K562 (cell line): ENCODE results near the gene CDCP1. TPM values are rescaled to one million over a fixed set of nuclear protein-coding genes. Genes with fewer than 3 reads are reported as not detected.

ENCODE experiments used
- ELK1 ChIP-seq: sonication (generic); formaldehyde crosslinking; IDR thresholded peaks from 2 replicates; pipeline ENCODE4 v1.8.1; 2022; ENCODE audit warnings: missing genetic modification reagents
- JUND ChIP-seq, 2 experiments: IDR thresholded peaks; 2 replicates in 1 of 2; 3 replicates in 1 of 2; pipeline ENCODE4 v1.6.1; 2011; ENCODE audit warnings: borderline replicate concordance in 2 of 2, low read depth in 2 of 2, low read length in 2 of 2, improper control_type of control experiment in 1 of 2, missing biosample characterization in 1 of 2, missing genetic modification characterization in 1 of 2, missing genetic modification reagents in 1 of 2
- MXI1 ChIP-seq: IDR thresholded peaks from 2 replicates; pipeline ENCODE4 v1.6.1; 2011; ENCODE audit warnings: low read depth, mild to moderate bottlenecking, improper control_type of control experiment, low read length
- SMARCA4 ChIP-seq: fragments of 450-650 bp; IDR thresholded peaks from 2 replicates; pipeline ENCODE4 v1.6.1; 2016
- ZNF398 ChIP-seq: fragments of 250-450 bp; sonication (Bioruptor Pico); IDR thresholded peaks from 2 replicates; pipeline ENCODE4 v1.8.0; 2021; ENCODE audit warnings: moderate library complexity, mild to moderate bottlenecking, inconsistent platforms
- polyA plus RNA-seq, 8 experiments: library from polyadenylated mRNA; depleted of rRNA in 4 of 8; stranded (reverse) in 5 of 8; unstranded in 3 of 8; fragments of >200 nt; fragmentation: Nextera tagmentation in 2 of 8; fragmentation: Illumina TruSeq in 1 of 8; extraction: Ambion mirVana in 2 of 8; extraction: Trizol in 1 of 8; gene quantifications; 2 replicates each; pipeline versions ENCODE4 v1.2.1 to v1.2.3, GENCODE V29; 2011 to 2014; ENCODE audit warnings: inconsistent platforms in 1 of 8, missing spikeins in 1 of 8
- total RNA-seq, 7 experiments: library from RNA; depleted of rRNA in 6 of 7; stranded (reverse); fragments of >200 nt in 6 of 7; fragmentation: Illumina TruSeq in 2 of 7; extraction: Trizol in 2 of 7; gene quantifications; 2 replicates each; pipeline versions ENCODE4 v1.2.1 to v1.2.3, GENCODE V29; 2011 to 2021; ENCODE audit warnings: low replicate concordance in 1 of 7
- TF ChIP-seq, protein P1 (sequence below): fragments of 200-800 bp; sonication (Bioruptor generic); IDR thresholded peaks from 2 replicates; pipeline ENCODE4 v1.6.1; 2017; ENCODE audit warnings: missing genetic modification characterization, missing compliant biosample characterization
- TF ChIP-seq, protein P2 (sequence below): fragments of 250-450 bp; sonication (Bioruptor Pico); IDR thresholded peaks from 2 replicates; pipeline ENCODE4 v1.5.0; 2020; ENCODE audit warnings: mild to moderate bottlenecking, borderline replicate concordance

The CDCP1 gene
- total and polyA plus RNA-seq, 9 of the 15 experiments (the other 6 are each of a cell fraction or from before 2014, with no cell fraction given) = 3.9 to 16.4 (median 5.2) TPM

- TF ChIP-seq ELK1 (no peak), SMARCA4 (0 out of 2 replicates have a peak, but pooled peaks have one; percentile 40), ZNF398 (CRISPR knock-in tag) (no peak), JUND (IDR thresholded peaks at IDR 0.05; ENCODE audit: borderline replicate concordance, low read depth, low read length) (no peak; the same call in 1 of the 2 replicates), JUND (tag; IDR thresholded peaks at IDR 0.05; ENCODE audit: borderline replicate concordance, low read depth, low read length) (peak; percentile 22; the same call in 1 of the 3 replicates), MXI1 (no peak)
- TF ChIP-seq, protein P1, sequence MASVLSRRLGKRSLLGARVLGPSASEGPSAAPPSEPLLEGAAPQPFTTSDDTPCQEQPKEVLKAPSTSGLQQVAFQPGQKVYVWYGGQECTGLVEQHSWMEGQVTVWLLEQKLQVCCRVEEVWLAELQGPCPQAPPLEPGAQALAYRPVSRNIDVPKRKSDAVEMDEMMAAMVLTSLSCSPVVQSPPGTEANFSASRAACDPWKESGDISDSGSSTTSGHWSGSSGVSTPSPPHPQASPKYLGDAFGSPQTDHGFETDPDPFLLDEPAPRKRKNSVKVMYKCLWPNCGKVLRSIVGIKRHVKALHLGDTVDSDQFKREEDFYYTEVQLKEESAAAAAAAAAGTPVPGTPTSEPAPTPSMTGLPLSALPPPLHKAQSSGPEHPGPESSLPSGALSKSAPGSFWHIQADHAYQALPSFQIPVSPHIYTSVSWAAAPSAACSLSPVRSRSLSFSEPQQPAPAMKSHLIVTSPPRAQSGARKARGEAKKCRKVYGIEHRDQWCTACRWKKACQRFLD (CRISPR knock-in tag) = peak; percentile 37; the same call in 1 of the 2 replicates
- TF ChIP-seq, protein P2, sequence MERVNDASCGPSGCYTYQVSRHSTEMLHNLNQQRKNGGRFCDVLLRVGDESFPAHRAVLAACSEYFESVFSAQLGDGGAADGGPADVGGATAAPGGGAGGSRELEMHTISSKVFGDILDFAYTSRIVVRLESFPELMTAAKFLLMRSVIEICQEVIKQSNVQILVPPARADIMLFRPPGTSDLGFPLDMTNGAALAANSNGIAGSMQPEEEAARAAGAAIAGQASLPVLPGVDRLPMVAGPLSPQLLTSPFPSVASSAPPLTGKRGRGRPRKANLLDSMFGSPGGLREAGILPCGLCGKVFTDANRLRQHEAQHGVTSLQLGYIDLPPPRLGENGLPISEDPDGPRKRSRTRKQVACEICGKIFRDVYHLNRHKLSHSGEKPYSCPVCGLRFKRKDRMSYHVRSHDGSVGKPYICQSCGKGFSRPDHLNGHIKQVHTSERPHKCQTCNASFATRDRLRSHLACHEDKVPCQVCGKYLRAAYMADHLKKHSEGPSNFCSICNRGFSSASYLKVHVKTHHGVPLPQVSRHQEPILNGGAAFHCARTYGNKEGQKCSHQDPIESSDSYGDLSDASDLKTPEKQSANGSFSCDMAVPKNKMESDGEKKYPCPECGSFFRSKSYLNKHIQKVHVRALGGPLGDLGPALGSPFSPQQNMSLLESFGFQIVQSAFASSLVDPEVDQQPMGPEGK (CRISPR knock-in tag) = no peak
These were observed 61.1 kb downstream of the CDCP1 start (continued) for GRCh38 chr3:45084820-45085816.
